Measurements from ENCODE around the gene LY9.

The LY9 gene

DNA sequence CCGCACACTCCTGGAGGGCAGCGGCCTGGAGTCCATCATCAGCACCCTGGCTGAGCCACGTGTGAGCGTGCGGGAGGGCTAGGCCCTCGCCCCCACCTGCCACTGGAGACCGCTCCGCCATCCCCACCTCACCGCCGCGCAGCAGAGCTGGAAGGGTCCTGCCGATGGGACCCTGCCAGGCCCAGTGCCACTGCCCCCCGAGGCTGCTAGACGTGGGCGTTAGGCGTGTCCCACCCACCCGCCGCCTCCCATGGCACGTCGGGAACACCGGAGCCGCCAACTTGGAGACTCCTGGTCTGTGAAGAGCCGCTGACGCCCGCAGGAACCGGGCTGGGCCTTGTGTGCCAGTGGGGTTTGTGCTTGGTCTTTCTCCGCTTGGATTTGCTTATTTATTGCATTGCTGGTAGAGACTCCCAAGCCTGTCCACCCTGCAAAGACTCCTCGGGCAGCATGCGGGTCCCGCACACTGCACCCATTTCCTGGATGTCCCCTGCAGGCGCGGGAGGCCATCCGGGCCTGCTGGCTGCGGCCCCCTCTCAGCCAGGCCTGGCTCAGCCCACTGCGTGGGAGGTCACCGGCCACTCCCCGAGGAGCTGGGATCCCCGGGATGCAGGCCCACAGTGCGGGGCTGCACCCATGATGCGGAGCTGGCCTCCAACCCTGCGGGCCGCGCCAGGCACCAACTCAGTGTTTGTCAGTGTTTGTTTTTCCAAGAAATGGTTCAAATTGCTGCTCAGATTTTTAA is 6.0 kb downstream of the LY9 start:
- DNase-seq (ENCODE audit: low read depth in 2 of 2): no peak

DNA sequence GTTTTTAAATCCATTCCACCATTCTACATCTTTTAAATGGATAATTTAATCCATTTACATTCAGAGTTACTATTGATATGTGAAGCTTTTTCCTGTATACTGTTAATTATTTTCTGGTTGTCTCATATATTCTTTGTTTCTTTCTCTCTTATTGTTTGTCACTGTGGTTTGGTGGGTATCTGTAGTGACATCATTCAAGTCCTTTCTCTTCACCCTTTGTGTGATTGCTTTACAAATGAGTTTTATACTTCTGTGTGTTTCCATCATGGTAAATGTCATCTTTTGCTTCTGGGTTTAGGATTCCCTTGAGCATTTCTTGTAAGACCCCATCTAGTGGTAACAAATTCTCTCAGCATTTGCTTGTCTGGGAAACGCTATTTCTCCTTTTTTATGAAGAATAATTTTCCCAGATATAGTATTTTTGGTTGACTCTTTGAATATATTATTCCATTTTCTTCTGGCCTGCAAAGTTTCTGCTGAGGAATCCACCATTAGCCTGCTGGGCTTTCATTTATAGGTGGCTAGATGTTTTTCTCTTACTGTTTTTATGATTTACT is 10.2 kb downstream of the LY9 start:
- DNase-seq (ENCODE audit: low read depth in 2 of 2): no peak

DNA sequence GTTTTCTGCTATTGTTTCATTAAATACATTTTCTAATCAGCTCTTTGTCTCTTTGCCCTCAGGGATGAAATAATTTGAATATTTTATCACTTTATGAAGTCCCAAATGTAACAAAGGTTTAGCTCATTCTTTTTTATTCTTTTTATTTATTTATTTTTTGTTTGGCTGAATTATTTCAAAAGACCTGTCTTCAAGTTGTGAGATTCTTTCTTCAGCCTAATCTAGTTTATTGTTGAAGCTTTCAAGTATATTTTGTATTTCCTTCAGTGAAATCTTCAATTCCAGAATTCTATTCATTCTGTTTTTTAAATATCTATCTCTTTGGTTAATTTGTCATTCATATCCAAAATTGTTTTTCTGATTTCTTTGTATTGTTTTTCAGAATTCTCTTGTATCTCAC is 10.8 kb downstream of the LY9 start:
- no peak for DNase-seq (ENCODE audit: low read depth in 2 of 2)

DNA sequence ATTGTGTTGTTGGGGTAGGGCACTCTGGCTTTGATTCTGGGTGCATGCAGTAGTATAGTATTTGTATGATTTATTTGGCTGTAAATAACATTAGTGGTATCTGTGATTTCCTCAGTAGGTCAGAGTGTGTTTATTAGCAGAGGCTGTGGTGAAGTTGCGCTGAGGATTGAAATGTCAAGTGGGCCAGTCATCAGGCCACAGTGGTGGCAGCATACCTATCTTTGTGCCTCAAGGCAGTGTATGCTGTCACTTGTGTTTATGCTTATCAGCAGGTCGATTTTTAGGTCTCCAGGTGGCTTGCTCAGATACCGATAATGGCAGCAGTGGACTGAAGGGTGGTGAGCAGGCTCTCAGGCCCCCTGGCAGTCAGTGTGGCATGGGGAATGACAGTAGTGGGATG is 11.3 kb downstream of the LY9 start:
- no peak for DNase-seq (ENCODE audit: low read depth in 2 of 2)

GRCh38 chr1:160807738-160808137 is 11.8 kb downstream of the LY9 start:
- DNase-seq (ENCODE audit: low read depth in 2 of 2): no peak

- no peak for DNase-seq (ENCODE audit: low read depth in 2 of 2)
These were observed 12.3 kb downstream of the LY9 start for GRCh38 chr1:160808289-160808688.

DNA sequence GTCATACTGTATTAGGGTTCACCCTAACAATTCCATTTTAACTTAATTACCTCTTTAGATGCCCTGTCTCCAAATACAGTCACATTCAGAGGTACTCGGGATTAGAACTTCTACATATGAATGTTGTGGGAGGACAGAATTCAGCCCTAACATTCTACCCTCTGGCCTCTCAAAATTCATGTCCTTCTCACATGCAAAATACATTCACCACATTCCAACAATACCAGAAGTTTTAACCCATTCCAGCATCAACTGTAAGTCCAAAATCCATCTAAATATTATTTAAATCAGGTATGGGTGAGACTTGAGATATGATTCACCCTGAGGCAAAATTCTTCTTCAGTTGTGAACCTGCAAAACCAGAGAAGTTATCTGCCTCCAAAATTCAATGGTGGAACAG is 14.5 kb downstream of the LY9 start:
- no peak for DNase-seq (ENCODE audit: low read depth in 2 of 2)

DNA sequence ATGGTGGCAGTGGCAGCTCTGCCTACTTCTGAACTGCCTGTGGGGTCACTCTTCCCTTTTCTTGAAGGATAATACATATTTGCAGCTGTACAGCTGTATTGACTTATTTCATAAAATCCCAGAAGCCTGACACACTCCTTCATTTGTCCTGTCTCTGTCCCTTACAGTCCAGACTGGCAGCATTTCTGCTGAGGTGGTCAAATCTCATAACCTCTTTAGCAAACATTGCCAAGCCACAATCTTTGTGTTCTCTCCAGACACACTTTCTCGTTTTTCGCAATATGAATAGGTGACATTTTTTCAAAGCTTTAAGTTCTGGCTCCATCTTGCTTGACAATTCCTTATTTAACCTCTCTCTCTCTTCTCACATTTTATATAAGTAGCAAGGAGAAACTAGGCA is 15.2 kb downstream of the LY9 start:
- DNase-seq (ENCODE audit: low read depth in 2 of 2): no peak

- no peak for DNase-seq (ENCODE audit: low read depth in 2 of 2)
These were observed 17.2 kb downstream of the LY9 start for GRCh38 chr1:160813215-160813614.

DNA sequence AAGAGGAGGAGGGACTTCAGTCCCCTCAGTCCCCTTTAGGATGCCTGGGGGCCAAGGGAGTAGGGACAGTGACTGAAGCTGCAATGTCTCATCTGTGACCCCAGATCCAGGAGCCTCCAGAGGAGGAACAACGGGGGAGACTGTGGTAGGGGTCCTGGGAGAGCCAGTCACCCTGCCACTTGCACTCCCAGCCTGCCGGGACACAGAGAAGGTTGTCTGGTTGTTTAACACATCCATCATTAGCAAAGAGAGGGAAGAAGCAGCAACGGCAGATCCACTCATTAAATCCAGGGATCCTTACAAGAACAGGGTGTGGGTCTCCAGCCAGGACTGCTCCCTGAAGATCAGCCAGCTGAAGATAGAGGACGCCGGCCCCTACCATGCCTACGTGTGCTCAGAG is 18.3 kb downstream of the LY9 start:
- no peak for DNase-seq (ENCODE audit: low read depth in 2 of 2)

DNA sequence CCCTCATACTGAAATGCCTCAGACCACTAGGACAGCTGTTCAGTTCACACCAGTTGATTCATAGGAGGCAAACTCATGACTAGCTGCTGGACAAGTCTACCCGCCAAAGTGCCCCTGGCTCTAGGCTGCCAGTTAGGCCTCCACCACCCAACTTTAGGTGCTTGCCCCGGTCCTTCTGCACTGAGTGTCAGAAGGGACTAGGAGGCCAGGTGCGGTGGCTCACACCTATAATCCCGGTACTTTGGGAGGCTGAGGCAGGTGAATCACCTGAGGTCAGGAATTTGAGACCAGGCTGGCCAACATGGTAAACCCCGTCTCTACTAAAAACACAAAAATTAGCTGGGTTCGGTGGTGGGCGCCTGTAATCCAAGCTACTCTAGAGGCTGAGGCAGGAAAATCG is 18.9 kb downstream of the LY9 start:
- no peak for DNase-seq (ENCODE audit: low read depth in 2 of 2)

- no peak for DNase-seq (ENCODE audit: low read depth in 2 of 2)
These were observed 22.4 kb downstream of the LY9 start for GRCh38 chr1:160818207-160818937.

DNA sequence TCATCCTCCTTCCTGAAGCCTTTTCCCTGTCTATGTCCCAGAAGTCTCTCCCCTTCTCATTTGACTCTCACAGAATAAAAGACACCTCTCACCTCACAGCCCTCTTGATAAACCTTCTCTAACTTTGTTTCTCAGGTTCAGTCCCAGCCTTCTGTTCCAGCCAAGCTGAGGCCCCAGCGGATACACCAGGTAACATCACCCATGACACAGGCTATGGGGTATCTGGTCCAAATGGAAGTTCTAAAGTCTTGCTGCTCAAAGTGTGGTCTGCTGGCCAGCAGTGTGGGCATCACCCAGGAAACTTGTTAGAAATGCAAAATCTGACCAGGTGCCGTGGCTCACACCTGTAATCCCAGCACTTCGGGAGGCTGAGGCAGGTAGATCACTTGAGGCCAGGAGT is 23.2 kb downstream of the LY9 start:
- DNase-seq (ENCODE audit: low read depth in 2 of 2): no peak

DNA sequence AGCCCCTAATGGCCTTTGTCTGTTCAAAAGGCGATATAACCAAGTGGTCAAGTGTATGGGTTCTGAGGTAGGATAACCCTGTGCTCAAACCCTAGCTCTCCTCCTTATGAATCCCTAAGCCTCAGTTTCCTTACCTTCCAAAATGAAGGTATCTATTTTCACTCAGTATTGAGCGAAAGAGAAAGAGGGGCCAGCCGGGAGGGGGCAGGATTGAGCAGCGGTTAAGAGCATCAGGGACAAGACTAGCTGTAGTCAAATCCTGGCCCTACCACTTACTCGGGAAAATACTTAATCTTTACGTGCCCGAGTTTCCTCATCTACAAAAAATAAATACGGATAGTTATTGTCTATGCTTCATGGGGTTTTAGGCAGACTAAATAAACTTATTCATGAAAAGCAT is 25.7 kb downstream of the LY9 start:
- DNase-seq (ENCODE audit: low read depth in 2 of 2): no peak

GRCh38 chr1:160823296-160823695 is 27.3 kb downstream of the LY9 start:
- no peak for DNase-seq (ENCODE audit: low read depth in 2 of 2)

DNA sequence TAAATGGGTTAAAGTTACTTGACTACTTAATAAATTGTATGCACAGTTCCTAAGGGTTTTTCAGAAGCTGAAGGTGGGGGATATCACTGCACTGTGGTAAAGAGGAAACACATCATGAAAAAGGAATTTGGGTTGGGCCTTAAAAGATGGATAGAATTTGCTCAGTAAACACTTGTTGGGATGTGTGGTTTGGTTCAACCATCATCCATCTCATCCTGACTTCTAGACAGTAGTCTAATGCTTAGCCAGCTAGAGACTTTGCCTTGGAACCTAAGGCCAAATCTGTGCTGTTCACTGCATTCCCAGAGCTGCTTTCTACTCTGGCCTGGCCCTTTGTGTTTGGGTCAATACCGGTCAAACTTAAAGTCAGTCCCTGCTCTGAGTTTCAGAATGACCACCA is 30.6 kb downstream of the LY9 start:
- DNase-seq (ENCODE audit: low read depth in 2 of 2): no peak

DNA sequence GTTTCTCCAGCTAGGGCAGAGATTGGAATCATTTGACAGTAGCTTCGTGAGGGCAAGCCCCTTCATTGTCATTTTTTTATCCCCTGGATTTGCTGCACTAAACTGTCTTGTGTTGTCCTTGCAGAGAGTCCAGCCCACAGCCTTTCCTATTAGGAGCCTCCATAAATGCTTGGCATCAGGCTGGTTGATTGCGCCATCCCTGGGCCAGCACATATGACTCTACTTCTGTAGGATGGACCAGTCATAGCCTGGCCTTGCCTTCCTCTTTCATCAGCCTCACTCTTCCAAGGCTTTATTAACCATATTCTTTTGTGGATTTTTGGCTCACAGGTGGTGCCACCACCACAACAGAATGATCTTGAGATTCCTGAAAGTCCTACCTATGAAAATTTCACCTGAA is 31.4 kb downstream of the LY9 start:
- no peak for DNase-seq (ENCODE audit: low read depth in 2 of 2)

DNA sequence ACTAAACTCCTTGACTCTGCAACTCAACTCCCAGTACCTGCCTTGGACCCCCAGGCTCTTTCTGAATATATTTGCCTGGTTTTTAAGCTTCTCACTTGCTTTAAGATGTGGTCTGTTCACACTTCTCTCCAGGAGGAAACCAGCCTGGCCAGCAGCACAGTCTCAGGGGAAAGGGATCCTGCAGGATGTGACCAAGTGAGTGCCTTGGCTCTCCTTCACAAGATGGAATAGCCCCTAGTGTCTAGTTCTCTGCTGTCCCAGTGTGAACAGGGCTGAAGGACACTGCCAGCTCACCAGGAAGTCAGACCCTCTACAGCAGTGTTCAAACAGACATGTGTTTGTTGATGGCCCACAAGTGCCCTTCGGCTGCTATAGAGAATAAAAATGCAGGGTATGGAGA is 33.8 kb downstream of the LY9 start:
- no peak for DNase-seq (ENCODE audit: low read depth in 2 of 2)

- peak; percentile 43 to 78 for DNase-seq (ENCODE audit: low read depth in 2 of 2)
These were observed 34.6 kb downstream of the LY9 start for GRCh38 chr1:160830321-160831153.

DNA sequence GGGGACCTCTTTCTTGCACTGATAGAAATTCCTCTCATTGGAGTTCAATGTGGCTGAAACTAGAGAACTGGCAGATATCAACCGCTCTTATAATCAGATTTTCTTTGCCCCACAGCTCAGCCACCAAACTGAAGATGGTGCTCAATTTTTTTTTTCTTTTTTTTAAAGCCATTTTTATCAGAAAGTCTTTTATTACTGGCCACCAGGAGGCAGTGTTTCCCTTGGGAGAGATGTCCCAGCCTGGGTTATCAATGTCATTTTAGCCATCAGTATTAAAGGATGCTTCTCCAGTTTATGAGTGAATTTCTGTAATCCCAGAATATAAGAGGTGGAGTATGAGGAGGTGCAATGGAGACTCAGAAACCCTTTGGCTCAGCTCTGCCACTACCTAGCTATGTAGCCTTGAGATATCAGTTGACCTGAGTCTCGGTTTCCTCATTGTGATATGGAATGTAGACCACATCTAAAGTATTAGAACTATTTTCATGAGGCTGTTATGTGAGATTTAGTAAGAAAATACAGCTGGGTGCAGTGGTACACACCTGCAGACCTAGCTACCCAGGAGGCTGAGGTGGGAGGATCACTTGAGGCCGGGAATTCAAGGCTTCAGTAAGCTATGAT is 39.1 kb downstream of the LY9 start:
- no peak for DNase-seq (ENCODE audit: low read depth in 2 of 2)

GRCh38 chr1:160835751-160836150 is 39.8 kb downstream of the LY9 start:
- DNase-seq (ENCODE audit: low read depth in 2 of 2): no peak

GRCh38 chr1:160836561-160836960 is 40.6 kb downstream of the LY9 start:
- no peak for DNase-seq (ENCODE audit: low read depth in 2 of 2)

Data from stimulated activated CD4-positive, alpha-beta T cell treated with anti-CD3 and anti-CD28 coated beads, Interleukin-12 subunit alpha, Interleukin-12 subunit beta, amount 100 ng/mL, for 24 hours (primary cell).